ENCODE measurements around the gene CCDC187. TPM values are rescaled to one million over a fixed set of nuclear protein-coding genes. Genes with fewer than 3 reads are reported as not detected.

Gene CCDC187
- total and polyA plus RNA-seq, 2 of the 13 experiments (the other 11 are each of a cell fraction or from before 2014, with no cell fraction given) = 0.03 to 0.13 TPM

GRCh38 chr9:136336881-136337280 is 33.0 kb upstream of the CCDC187 start:
- Histone ChIP-seq H3K36me3 (replicated peaks in 1 of 2; ENCODE audit: control insufficient read depth in 1 of 2, insufficient read depth in 2 of 2, low read length in 2 of 2) (no peaks in the 10 kb centered on the region), H4K20me1 (ENCODE audit: insufficient read depth, low read length) (no peaks in the 10 kb centered on the region), H3K9ac (ENCODE audit: insufficient read depth, low read depth, low read length) (no peak overlapping the region), H3K27ac (ENCODE audit: extremely low read length, insufficient read depth, low read length) (no peak overlapping the region), H3K4me2 (ENCODE audit: low read depth, low read length) (no peak overlapping the region), H2AFZ (ENCODE audit: low read length) (no peak overlapping the region), H3K9me3 (ENCODE audit: low read length) (no peaks in the 10 kb centered on the region), H3K4me3 (replicated peaks in 1 of 3; ENCODE audit: insufficient read depth in 1 of 3, low read depth in 2 of 3, low read length in 3 of 3) (no peak overlapping the region), H3K4me1 (ENCODE audit: insufficient read depth, low read length) (peaks cover 27% of the 10 kb centered on the region), H3K27me3 (ENCODE audit: control insufficient read depth in 1 of 2, insufficient read depth in 2 of 2, low read length in 2 of 2) (peaks cover 7 to 15% of the 10 kb centered on the region in 2 experiments; a peak in 3 of 5 replicates), H3K79me2 (ENCODE audit: insufficient read depth, low read length) (no peaks in the 10 kb centered on the region)
- POLR2A ChIA-PET = interaction anchor here (1.0 kb wide), 1 partner anchor 9 kb away, joined by 4 read pairs; no protein-coding TSS in a partner anchor
- WGBS (ENCODE audit: low lambda C conversion rate) = 81% methylated on average over 9 of the region's 23 CpGs
- BruUV-seq (replicated peaks) = no TSS peak
- FAIRE-seq (no peak), DNase-seq (ENCODE audit: low spot score) (no peak), ATAC-seq (no peak)
- intact Hi-C loops (cut with micrococcal nuclease; ENCODE audit: unreplicated experiment) = loop anchor here (5.0 kb wide), 1 partner anchor 35 kb away; the partner anchor contains the start of gene CARD9
- CTCF ChIA-PET (ENCODE audit: low intra/inter-chr PET ratio, low total read pairs) = no interaction called here
- in situ Hi-C loops (cut with HindIII; ENCODE audit: extremely low pct_ligation_motif_present, low pct_unique_long_range_greater_than_20kb) = loop anchor here (25.0 kb wide), 1 partner anchor 300 kb away; no protein-coding TSS in a partner anchor
- TF ChIP-seq CENPT (CRISPR knock-in tag; IDR thresholded peaks at IDR 0.05; ENCODE audit: low read depth) (no peak), ZIK1 (CRISPR knock-in tag; IDR thresholded peaks at IDR 0.05; ENCODE audit: borderline replicate concordance, low read depth) (no peak), ZNF766 (CRISPR knock-in tag; IDR thresholded peaks at IDR 0.05; ENCODE audit: borderline replicate concordance) (no peak), ZNF33A (CRISPR knock-in tag; IDR thresholded peaks at IDR 0.05; ENCODE audit: borderline replicate concordance) (no peak), SOX13 (IDR thresholded peaks at IDR 0.05) (no peak), SOX13 (CRISPR knock-in tag; conservative IDR thresholded peaks at IDR 0.05 in 1 of 2, IDR thresholded peaks at IDR 0.05 in 1 of 2) (no peak), ZMYM3 (CRISPR knock-in tag; IDR thresholded peaks at IDR 0.05) (no peak), ATF6 (CRISPR knock-in tag; conservative IDR thresholded peaks at IDR 0.05) (no peak), SMARCC2 (IDR thresholded peaks at IDR 0.05) (no peak), ZBTB46 (CRISPR knock-in tag; IDR thresholded peaks at IDR 0.05; ENCODE audit: borderline replicate concordance) (no peak), SNAPC2 (CRISPR knock-in tag; IDR thresholded peaks at IDR 0.05) (no peak), SATB2 (CRISPR knock-in tag; IDR thresholded peaks at IDR 0.05) (no peak), HOXA5 (CRISPR knock-in tag; IDR thresholded peaks at IDR 0.05) (no peak)
- TF ChIP-seq, protein P1, sequence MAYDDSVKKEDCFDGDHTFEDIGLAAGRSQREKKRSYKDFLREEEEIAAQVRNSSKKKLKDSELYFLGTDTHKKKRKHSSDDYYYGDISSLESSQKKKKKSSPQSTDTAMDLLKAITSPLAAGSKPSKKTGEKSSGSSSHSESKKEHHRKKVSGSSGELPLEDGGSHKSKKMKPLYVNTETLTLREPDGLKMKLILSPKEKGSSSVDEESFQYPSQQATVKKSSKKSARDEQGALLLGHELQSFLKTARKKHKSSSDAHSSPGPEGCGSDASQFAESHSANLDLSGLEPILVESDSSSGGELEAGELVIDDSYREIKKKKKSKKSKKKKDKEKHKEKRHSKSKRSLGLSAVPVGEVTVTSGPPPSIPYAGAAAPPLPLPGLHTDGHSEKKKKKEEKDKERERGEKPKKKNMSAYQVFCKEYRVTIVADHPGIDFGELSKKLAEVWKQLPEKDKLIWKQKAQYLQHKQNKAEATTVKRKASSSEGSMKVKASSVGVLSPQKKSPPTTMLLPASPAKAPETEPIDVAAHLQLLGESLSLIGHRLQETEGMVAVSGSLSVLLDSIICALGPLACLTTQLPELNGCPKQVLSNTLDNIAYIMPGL (CRISPR knock-in tag; IDR thresholded peaks at IDR 0.05; ENCODE audit: borderline replicate concordance in 1 of 2, low read depth in 1 of 2) = no peak
- TF ChIP-seq, protein P2, sequence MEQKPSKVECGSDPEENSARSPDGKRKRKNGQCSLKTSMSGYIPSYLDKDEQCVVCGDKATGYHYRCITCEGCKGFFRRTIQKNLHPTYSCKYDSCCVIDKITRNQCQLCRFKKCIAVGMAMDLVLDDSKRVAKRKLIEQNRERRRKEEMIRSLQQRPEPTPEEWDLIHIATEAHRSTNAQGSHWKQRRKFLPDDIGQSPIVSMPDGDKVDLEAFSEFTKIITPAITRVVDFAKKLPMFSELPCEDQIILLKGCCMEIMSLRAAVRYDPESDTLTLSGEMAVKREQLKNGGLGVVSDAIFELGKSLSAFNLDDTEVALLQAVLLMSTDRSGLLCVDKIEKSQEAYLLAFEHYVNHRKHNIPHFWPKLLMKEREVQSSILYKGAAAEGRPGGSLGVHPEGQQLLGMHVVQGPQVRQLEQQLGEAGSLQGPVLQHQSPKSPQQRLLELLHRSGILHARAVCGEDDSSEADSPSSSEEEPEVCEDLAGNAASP (CRISPR knock-in tag; IDR thresholded peaks at IDR 0.05; ENCODE audit: borderline replicate concordance) = no peak
- TF ChIP-seq, protein P3, sequence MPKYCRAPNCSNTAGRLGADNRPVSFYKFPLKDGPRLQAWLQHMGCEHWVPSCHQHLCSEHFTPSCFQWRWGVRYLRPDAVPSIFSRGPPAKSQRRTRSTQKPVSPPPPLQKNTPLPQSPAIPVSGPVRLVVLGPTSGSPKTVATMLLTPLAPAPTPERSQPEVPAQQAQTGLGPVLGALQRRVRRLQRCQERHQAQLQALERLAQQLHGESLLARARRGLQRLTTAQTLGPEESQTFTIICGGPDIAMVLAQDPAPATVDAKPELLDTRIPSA (CRISPR knock-in tag; IDR thresholded peaks at IDR 0.05; ENCODE audit: borderline replicate concordance) = no peak
